GM19351 (cell line): Measurements from ENCODE around the gene R3HDM2.
A peak's percentile ranks its signal among the peaks of the same experiment; 100 is the strongest.
"Not testable (repeated sequence)": the region's sequence is repeated elsewhere in the genome, so short reads cannot be mapped to it uniquely, and the experiment has no call there.

ENCODE experiments used
- ATAC-seq: cut with Tn5 transposase; IDR thresholded peaks from one replicate; pipeline ENCODE4 v1.9.1; 2021; ENCODE audit warnings: mild to moderate bottlenecking, moderate library complexity; ENCODE audit not compliant: unreplicated experiment

The R3HDM2 gene

GRCh38 chr12:57454213-57454565 is 23.3 kb upstream of the R3HDM2 start:
- no peak for ATAC-seq

- no peak for ATAC-seq
Measured at GRCh38 chr12:57452937-57453509, 22.2 kb upstream of the R3HDM2 start.

- ATAC-seq, result no peak
Measured at GRCh38 chr12:57452181-57452936, 21.5 kb upstream of the R3HDM2 start.

GRCh38 chr12:57451233-57451778 is 20.5 kb upstream of the R3HDM2 start:
- ATAC-seq, result no peak

- no peak for ATAC-seq
Measured at GRCh38 chr12:57450057-57450456, 19.2 kb upstream of the R3HDM2 start.

DNA sequence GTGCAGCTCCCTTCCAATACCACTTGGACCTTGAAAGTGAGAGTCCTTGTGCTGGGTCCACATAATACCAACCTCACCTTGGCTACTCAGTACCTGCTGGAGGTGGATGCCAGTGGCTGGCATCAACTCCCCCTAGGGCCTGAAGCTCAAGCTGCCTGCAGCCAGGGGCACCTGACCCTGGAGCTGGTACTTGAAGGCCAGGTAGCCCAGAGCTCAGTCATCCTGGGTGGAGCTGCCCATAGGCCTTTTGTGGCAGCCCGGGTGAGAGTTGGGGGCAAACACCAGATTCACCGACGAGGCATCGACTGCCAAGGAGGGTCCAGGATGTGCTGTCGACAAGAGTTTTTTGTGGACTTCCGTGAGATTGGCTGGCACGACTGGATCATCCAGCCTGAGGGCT is 18.5 kb upstream of the R3HDM2 start:
- ATAC-seq, result no peak

DNA sequence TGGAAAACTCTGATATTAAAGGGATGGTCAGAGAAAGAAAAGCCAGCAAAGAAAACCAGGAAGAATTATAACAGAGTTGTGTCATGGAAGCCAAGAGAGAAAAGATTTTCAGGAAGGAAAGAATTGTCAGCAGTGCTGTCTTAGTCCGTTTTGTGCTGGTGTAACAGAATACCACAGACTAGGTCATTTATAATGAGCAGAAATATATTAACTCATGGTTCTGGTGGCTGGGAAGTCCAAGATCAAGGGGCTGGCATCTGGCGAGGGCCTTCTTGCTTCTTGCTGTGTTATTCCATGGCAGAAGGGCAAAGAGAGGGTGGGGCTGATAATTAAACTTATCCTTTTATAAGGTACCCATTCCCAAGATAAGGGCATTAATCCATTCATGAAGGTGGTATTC is 17.8 kb upstream of the R3HDM2 start:
- ATAC-seq, result no peak

DNA sequence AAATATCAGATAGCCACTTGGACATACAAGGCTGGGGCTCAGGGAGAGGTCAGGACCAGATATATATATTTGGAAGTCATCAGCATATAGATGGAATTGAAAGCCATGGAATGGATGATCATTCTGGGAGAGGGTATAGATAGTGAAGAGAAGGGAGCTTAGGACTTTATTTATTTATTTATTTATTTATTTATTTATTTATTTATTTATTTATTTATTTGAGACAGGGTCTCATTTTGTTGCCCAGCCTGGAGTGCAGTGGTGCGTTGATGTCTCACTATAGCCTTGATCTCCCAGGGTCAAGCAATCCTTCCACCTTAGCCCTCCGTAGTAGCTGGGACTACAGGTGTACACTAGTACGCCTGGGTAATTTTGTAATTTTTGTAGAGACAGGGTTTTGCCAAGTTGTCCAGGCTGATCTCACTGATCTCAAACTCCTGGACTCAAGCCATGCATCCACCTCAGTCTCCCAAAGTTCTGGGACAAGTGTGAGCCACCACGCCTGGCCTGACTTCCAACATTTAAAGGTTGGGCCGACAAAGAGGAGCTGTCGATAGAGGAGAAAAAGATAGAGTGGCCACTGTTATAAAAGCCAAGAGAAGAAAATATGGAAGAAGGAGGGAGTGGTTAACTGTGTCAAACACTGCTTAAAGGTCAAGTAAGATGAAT is 15.6 kb upstream of the R3HDM2 start:
- no peak for ATAC-seq

GRCh38 chr12:57444744-57445143 is 13.9 kb upstream of the R3HDM2 start:
- no peak for ATAC-seq

- not testable (repeated sequence) for ATAC-seq
Measured at GRCh38 chr12:57444337-57444736, 13.5 kb upstream of the R3HDM2 start.

GRCh38 chr12:57441846-57442427 is 11.1 kb upstream of the R3HDM2 start:
- no peak for ATAC-seq

GRCh38 chr12:57441393-57441792 is 10.6 kb upstream of the R3HDM2 start:
- not testable (repeated sequence) for ATAC-seq

DNA sequence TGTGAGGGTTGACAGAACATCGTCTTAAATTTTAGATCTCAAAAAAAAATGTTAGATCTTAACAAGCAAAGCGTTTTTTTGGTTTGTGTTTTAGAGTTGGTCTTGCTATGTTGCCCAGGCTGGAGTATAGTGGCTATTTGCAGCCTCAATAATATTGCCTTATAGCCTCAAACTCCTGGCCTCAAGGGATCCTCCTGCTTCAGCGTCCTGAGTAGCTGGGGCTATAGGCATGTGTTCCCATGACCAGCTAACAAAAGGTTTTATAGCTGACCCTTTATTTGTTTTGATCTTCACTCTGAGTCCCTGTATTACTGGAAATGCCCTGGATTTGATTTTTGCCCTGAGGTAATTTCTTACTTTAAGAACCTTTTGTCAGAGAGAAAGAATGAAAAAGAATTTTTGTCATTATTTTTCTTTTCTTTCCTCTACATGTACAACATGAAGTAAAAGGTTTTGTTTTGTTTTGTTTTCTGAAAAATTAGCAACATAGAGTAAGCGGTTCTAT is 9.0 kb upstream of the R3HDM2 start:
- ATAC-seq, result no peak

- no peak for ATAC-seq
Measured at GRCh38 chr12:57438400-57438799, 7.6 kb upstream of the R3HDM2 start.

- ATAC-seq, result no peak
Measured at GRCh38 chr12:57435293-57435692, 4.5 kb upstream of the R3HDM2 start.

- no peak for ATAC-seq
Measured at GRCh38 chr12:57434517-57435223, 3.8 kb upstream of the R3HDM2 start, which contains the start of gene INHBC. INHBC (plus strand) TSS chr12:57434784; CDS start chr12:57434887, 103 bp downstream.

DNA sequence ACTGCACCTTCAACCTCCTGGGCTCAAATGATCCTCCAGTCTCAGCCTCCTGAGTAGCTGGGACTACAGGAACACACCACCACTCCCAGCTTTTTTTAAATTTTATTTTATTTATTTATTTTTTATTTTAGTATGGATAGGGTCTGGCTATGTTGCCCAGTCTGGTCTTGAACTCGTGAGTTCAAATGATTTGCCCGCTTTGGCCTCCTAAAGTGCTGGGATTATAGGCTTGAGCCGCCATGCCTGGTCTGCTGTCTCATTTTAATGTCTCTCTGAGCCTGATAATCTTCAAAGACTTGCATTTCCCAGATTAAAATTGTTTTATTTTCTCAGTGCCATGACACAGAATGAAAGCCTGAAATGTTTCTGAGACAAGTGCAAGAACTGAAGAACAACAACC is 2.5 kb upstream of the R3HDM2 start:
- ATAC-seq, result no peak

- no peak for ATAC-seq
Measured at GRCh38 chr12:57431654-57432188, 878 bp upstream of the R3HDM2 start.

- ATAC-seq, result peak; percentile 59
Measured at GRCh38 chr12:57430112-57430930, 522 bp downstream of the R3HDM2 start.
